H9 (cell line): ENCODE data around the gene TIFAB. TPM values are rescaled to one million over a fixed set of nuclear protein-coding genes. Genes with fewer than 3 reads are reported as not detected.

ENCODE experiments used
- DNase-seq: peaks from one replicate; pipeline ENCODE4 v3.0.0-alpha.2; 2017
- H2AFZ ChIP-seq: one replicate; pipeline ENCODE4 v1.6.1; 2013; ENCODE audit warnings: mild to moderate bottlenecking, low read length, control low read depth, moderate library complexity
- H2AK5ac ChIP-seq: 2 replicates; pipeline ENCODE4 v1.6.1; 2013; ENCODE audit warnings: low read length, control low read depth, mixed read lengths; ENCODE audit not compliant: insufficient read length
- H2BK120ac ChIP-seq: one replicate; pipeline ENCODE4 v1.6.1; 2013; ENCODE audit warnings: low read depth, mild to moderate bottlenecking, low read length, control low read depth, inconsistent platforms; ENCODE audit not compliant: poor library complexity, severe bottlenecking
- H2BK12ac ChIP-seq: 2 replicates; pipeline ENCODE4 v1.6.1; 2013; ENCODE audit warnings: low read length, control low read depth, mixed read lengths, low read depth; ENCODE audit not compliant: insufficient read length
- H2BK15ac ChIP-seq: 2 replicates; pipeline ENCODE4 v1.6.1; 2013; ENCODE audit warnings: low read depth, low read length, control low read depth
- H2BK20ac ChIP-seq: one replicate; pipeline ENCODE4 v1.6.1; 2013; ENCODE audit warnings: low read depth, mild to moderate bottlenecking, low read length, control low read depth, inconsistent platforms; ENCODE audit not compliant: poor library complexity, severe bottlenecking
- H2BK5ac ChIP-seq: 2 replicates; pipeline ENCODE4 v1.6.1; 2013; ENCODE audit warnings: low read length, control low read depth, mixed read lengths; ENCODE audit not compliant: insufficient read length
- H3K14ac ChIP-seq: 2 replicates; pipeline ENCODE4 v1.6.1; 2013; ENCODE audit warnings: low read length, control low read depth; ENCODE audit not compliant: insufficient read depth
- H3K18ac ChIP-seq: 2 replicates; pipeline ENCODE4 v1.6.1; 2013; ENCODE audit warnings: low read depth, mild to moderate bottlenecking, mixed read lengths, low read length, control low read depth; ENCODE audit not compliant: insufficient read length
- H3K23ac ChIP-seq: 2 replicates; pipeline ENCODE4 v1.6.1; 2013; ENCODE audit warnings: low read length, control low read depth, mixed read lengths, low read depth; ENCODE audit not compliant: insufficient read length
- H3K23me2 ChIP-seq: 2 replicates; pipeline ENCODE4 v1.6.1; 2013; ENCODE audit warnings: low read depth, mild to moderate bottlenecking, mixed read lengths, low read length, control low read depth; ENCODE audit not compliant: insufficient read length, poor library complexity, severe bottlenecking
- H3K27ac ChIP-seq: 2 replicates; pipeline ENCODE4 v1.5.1; 2013; ENCODE audit warnings: low read length, control low read depth, mixed read lengths, low read depth; ENCODE audit not compliant: insufficient read length
- H3K27me3 ChIP-seq: 2 replicates; pipeline ENCODE4 v1.6.1; 2013; ENCODE audit warnings: low read length, control low read depth, inconsistent platforms; ENCODE audit not compliant: insufficient read depth
- H3K4ac ChIP-seq: 2 replicates; pipeline ENCODE4 v1.6.1; 2013; ENCODE audit warnings: low read depth, mild to moderate bottlenecking, control low read depth, inconsistent platforms, low read length, moderate library complexity
- H3K4me1 ChIP-seq: 2 replicates; pipeline ENCODE4 v1.6.1; 2013; ENCODE audit warnings: low read length, control low read depth, inconsistent platforms; ENCODE audit not compliant: insufficient read depth
- H3K4me2 ChIP-seq: 2 replicates; pipeline ENCODE4 v1.6.1; 2013; ENCODE audit warnings: low read length, control low read depth, mixed read lengths; ENCODE audit not compliant: insufficient read length, insufficient read depth
- H3K56ac ChIP-seq: 2 replicates; pipeline ENCODE4 v1.6.1; 2013; ENCODE audit warnings: low read depth, mild to moderate bottlenecking, mixed read lengths, low read length, control low read depth; ENCODE audit not compliant: insufficient read length
- H3K79me1 ChIP-seq: 2 replicates; pipeline ENCODE4 v1.6.1; 2013; ENCODE audit warnings: low read depth, mild to moderate bottlenecking, moderate library complexity, low read length, control low read depth, inconsistent platforms; ENCODE audit not compliant: insufficient read depth, poor library complexity, severe bottlenecking
- H3K79me2 ChIP-seq: 2 replicates; pipeline ENCODE4 v1.6.1; 2013; ENCODE audit warnings: low read length, control low read depth, inconsistent platforms; ENCODE audit not compliant: insufficient read depth
- H3K9ac ChIP-seq: 2 replicates; pipeline ENCODE4 v1.6.1; 2013; ENCODE audit warnings: low read length, control low read depth, mixed read lengths; ENCODE audit not compliant: insufficient read length; ENCODE audit errors: extremely low read depth
- H3K9me3 ChIP-seq: one replicate; pipeline ENCODE4 v1.6.1; 2013; ENCODE audit warnings: low read depth, low read length, inconsistent platforms; ENCODE audit not compliant: control insufficient read depth
- H3T11ph ChIP-seq: one replicate; pipeline ENCODE4 v1.6.1; 2013; ENCODE audit warnings: mild to moderate bottlenecking, low read length, control low read depth, inconsistent platforms
- H4K20me1 ChIP-seq: one replicate; pipeline ENCODE4 v1.6.1; 2013; ENCODE audit not compliant: control insufficient read depth, insufficient read length, insufficient read depth
- H4K5ac ChIP-seq: 2 replicates; pipeline ENCODE4 v1.6.1; 2013; ENCODE audit warnings: low read depth, mild to moderate bottlenecking, mixed read lengths, low read length, control low read depth; ENCODE audit not compliant: insufficient read length
- H4K8ac ChIP-seq: replicated peaks from 2 replicates; pipeline ENCODE4 v1.6.1; 2013; ENCODE audit warnings: low read length, control low read depth, mixed read lengths, low read depth; ENCODE audit not compliant: insufficient read length
- H4K91ac ChIP-seq: 2 replicates; pipeline ENCODE4 v1.6.1; 2013; ENCODE audit warnings: low read depth, mild to moderate bottlenecking, moderate library complexity, mixed read lengths, low read length, control low read depth; ENCODE audit not compliant: insufficient read length
- H3K27ac Mint-ChIP-seq, 3 experiments: 2 replicates in 2 of 3; 3 replicates in 1 of 3; pipeline ENCODE4 v1.8.0; 2020 to 2021; ENCODE audit warnings: mixed read lengths in 3 of 3, mild to moderate bottlenecking in 1 of 3, moderate library complexity in 1 of 3
- H3K27me3 Mint-ChIP-seq: 2 replicates; pipeline ENCODE4 v1.8.0; 2021; ENCODE audit warnings: low read depth, mild to moderate bottlenecking, moderate library complexity, mixed read lengths
- H3K36me3 Mint-ChIP-seq, 3 experiments: 2 replicates in 2 of 3; 3 replicates in 1 of 3; pipeline ENCODE4 v1.8.0; 2020 to 2021; ENCODE audit warnings: low read depth in 3 of 3, mixed read lengths in 3 of 3; ENCODE audit not compliant: insufficient read depth in 1 of 3
- H3K4me1 Mint-ChIP-seq, 2 experiments: 2 replicates each; pipeline ENCODE4 v1.8.0; 2020; ENCODE audit warnings: mixed read lengths in 2 of 2
- H3K4me3 Mint-ChIP-seq, 2 experiments: 2 replicates in 1 of 2; 3 replicates in 1 of 2; pipeline ENCODE4 v1.8.0; 2020 to 2021; ENCODE audit warnings: mild to moderate bottlenecking in 2 of 2, mixed read lengths in 2 of 2, moderate library complexity in 1 of 2
- H3K9me3 Mint-ChIP-seq, 2 experiments: 2 replicates in 1 of 2; 3 replicates in 1 of 2; pipeline ENCODE4 v1.8.0; 2020; ENCODE audit warnings: mild to moderate bottlenecking in 2 of 2, mixed read lengths in 2 of 2, moderate library complexity in 1 of 2
- WGBS: extraction: QIAGEN DNeasy Blood & Tissue Kit; methylation state at CpG from one replicate; pipeline ENCODE4 v1.1.7; 2013; ENCODE audit warnings: missing lambda C conversion rate, low lambda C conversion rate, mixed read lengths; ENCODE audit not compliant: insufficient read length; ENCODE audit errors: extremely low coverage; 5-methylcytosine and 5-hydroxymethylcytosine counted together
- total RNA-seq: library from RNA; stranded (reverse); gene quantifications from 2 replicates; pipeline ENCODE4 v1.2.1, GENCODE V29; 2021
- TF ChIP-seq, protein P1 (sequence below): fragments of 200-600 bp; sonication (generic); conservative IDR thresholded peaks from 3 replicates; pipeline ENCODE4 v1.8.0; 2021; ENCODE audit warnings: antibody characterized with exemption, mild to moderate bottlenecking

The TIFAB gene
- total RNA-seq, 1 experiment from 2014 or later: not detected

DNA sequence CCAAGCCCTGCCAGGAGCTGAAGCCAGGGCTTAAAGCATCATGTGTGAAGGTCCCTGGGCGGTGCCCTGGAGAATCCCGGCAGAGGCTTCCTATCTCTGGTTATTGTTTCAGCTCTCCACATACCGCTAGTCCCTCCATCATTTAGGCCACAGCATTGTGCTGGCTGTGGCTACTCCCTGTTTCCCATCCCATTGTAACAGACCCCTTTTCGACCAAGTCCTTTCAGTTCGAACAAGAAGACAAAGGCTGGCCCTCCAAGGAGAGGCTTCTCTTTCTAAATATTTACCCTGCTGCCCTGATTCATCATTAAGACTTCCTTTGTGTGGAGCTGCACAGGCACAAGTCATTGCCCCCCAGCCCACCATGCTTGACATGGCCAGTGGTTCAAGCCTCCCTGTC lies 42.0 kb upstream of the TIFAB start:
- H3K4me2 ChIP-seq: no peak overlapping the region
- no peaks in the 10 kb centered on the region for H3K27me3 Mint-ChIP-seq

More for the DNA sequence above, 42.0 kb upstream of the TIFAB start:
- Histone ChIP-seq H4K8ac (no peak overlapping the region), H3K9me3 (no peaks in the 10 kb centered on the region), H3K79me1 (no peaks in the 10 kb centered on the region), H3K9ac (no peak overlapping the region), H2BK20ac (no peak overlapping the region), H3T11ph (no peak overlapping the region), H3K79me2 (no peaks in the 10 kb centered on the region), H2BK5ac (no peak overlapping the region), H2BK120ac (no peak overlapping the region), H3K4me1 (peaks cover 2% of the 10 kb centered on the region; the same call in 1 of the 2 replicates), H3K56ac (no peak overlapping the region), H3K27ac (no peak overlapping the region), H4K5ac (no peak overlapping the region), H3K4ac (no peak overlapping the region), H3K27me3 (peaks cover 67% of the 10 kb centered on the region), H3K14ac (no peak overlapping the region), H2BK12ac (no peak overlapping the region), H3K23ac (no peak overlapping the region), H3K23me2 (peaks cover 17% of the 10 kb centered on the region), H4K20me1 (no peaks in the 10 kb centered on the region), H3K18ac (no peak overlapping the region), H4K91ac (no peak overlapping the region), H2AK5ac (no peak overlapping the region), H2AFZ (no peak overlapping the region), H2BK15ac (no peak overlapping the region)
- Mint-ChIP-seq H3K4me1 (peaks cover 34 to 48% of the 10 kb centered on the region in 2 experiments), H3K36me3 (no peaks in the 10 kb centered on the region), H3K4me3 (no peak overlapping the region), H3K9me3 (peaks cover 0 to 8% of the 10 kb centered on the region in 2 experiments; a peak in 2 of 5 replicates), H3K27ac (no peak overlapping the region)
- no peak for DNase-seq
- TF ChIP-seq, protein P1, sequence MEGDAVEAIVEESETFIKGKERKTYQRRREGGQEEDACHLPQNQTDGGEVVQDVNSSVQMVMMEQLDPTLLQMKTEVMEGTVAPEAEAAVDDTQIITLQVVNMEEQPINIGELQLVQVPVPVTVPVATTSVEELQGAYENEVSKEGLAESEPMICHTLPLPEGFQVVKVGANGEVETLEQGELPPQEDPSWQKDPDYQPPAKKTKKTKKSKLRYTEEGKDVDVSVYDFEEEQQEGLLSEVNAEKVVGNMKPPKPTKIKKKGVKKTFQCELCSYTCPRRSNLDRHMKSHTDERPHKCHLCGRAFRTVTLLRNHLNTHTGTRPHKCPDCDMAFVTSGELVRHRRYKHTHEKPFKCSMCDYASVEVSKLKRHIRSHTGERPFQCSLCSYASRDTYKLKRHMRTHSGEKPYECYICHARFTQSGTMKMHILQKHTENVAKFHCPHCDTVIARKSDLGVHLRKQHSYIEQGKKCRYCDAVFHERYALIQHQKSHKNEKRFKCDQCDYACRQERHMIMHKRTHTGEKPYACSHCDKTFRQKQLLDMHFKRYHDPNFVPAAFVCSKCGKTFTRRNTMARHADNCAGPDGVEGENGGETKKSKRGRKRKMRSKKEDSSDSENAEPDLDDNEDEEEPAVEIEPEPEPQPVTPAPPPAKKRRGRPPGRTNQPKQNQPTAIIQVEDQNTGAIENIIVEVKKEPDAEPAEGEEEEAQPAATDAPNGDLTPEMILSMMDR: no peak
- WGBS: no CpG with 5 or more reads among the region's 5 CpGs
